HepG2 (cell line): ENCODE results near the gene HADHA. TPM values are rescaled to one million over a fixed set of nuclear protein-coding genes. Genes with fewer than 3 reads are reported as not detected.
A peak's percentile ranks its signal among the peaks of the same experiment; 100 is the strongest.

Source experiments
- ATAC-seq: fragments of 200-7000 bp; cut with Tn5 transposase; 3 replicates; pipeline ENCODE4 v1.9.1; 2020; ENCODE audit warnings: mild to moderate bottlenecking, moderate library complexity
- BruUV-seq: library from RNA; stranded (reverse); fragments of 400-500 nt; replicated peaks from 2 replicates; lab custom pipeline; 2021; lab: Mats Ljungman, UMichigan
- CTCF ChIA-PET: fragments of 300-600 bp; formaldehyde crosslinking; extraction: SDS; loops from one replicate; lab custom pipeline; 2021; ENCODE audit warnings: low total read pairs, inconsistent platforms, low intra/inter-chr PET ratio; lab: Yijun Ruan, JAX
- POLR2A ChIA-PET: fragments of 350-600 bp; sonication (Branson Sonifier 250); formaldehyde crosslinking; loops from one replicate; lab custom pipeline; 2020; ENCODE audit warnings: antibody characterized with exemption, inconsistent platforms; lab: Yijun Ruan, JAX
- DNase-seq: peaks from one replicate; pipeline ENCODE4 v3.0.0-alpha.2; 2015; ENCODE audit warnings: low spot score
- FAIRE-seq: peaks from 3 replicates; lab custom pipeline; 2011; peaks lifted over from hg19 to GRCh38; lab: Jason Lieb, UNC
- H2AFZ ChIP-seq: one replicate; pipeline ENCODE4 v1.6.1; 2011; ENCODE audit warnings: low read length, inconsistent platforms
- H3K27ac ChIP-seq: fragments of 300-600 bp; 3 replicates; pipeline ENCODE4 v1.8.0; 2011; ENCODE audit warnings: mixed run types, mild to moderate bottlenecking, mixed read lengths, low read length, inconsistent platforms; ENCODE audit not compliant: insufficient read depth; ENCODE audit errors: extremely low read length
- H3K27me3 ChIP-seq, 2 experiments: fragments of 200-600 bp in 1 of 2; 2 replicates in 1 of 2; 3 replicates in 1 of 2; pipeline versions ENCODE4 v1.6.0 to v1.8.0; 2011; ENCODE audit warnings: low read length in 2 of 2, mild to moderate bottlenecking in 2 of 2, moderate library complexity in 2 of 2, inconsistent platforms in 1 of 2; ENCODE audit not compliant: insufficient read depth in 2 of 2, control insufficient read depth in 1 of 2
- H3K36me3 ChIP-seq, 2 experiments: fragments of 200-600 bp in 1 of 2; replicated peaks in 1 of 2; 2 replicates in 1 of 2; 3 replicates in 1 of 2; pipeline versions ENCODE4 v1.5.1 to v1.8.0; 2011; ENCODE audit warnings: low read length in 2 of 2, inconsistent platforms in 1 of 2; ENCODE audit not compliant: insufficient read depth in 2 of 2, control insufficient read depth in 1 of 2
- H3K4me1 ChIP-seq: 2 replicates; pipeline ENCODE4 v1.5.1; 2012; ENCODE audit warnings: low read length, inconsistent platforms; ENCODE audit not compliant: insufficient read depth
- H3K4me2 ChIP-seq: 2 replicates; pipeline ENCODE4 v1.6.0; 2011; ENCODE audit warnings: low read depth, low read length, inconsistent platforms
- H3K4me3 ChIP-seq, 3 experiments: fragments of 200-600 bp in 1 of 3; sonication (generic), shearing (Covaris generic) in 1 of 3; replicated peaks in 1 of 3; 2 replicates each; pipeline ENCODE4 v1.5.1; 2011 to 2016; ENCODE audit warnings: low read length in 3 of 3, inconsistent platforms in 2 of 3, low read depth in 2 of 3, mild to moderate bottlenecking in 2 of 3, control low read depth in 1 of 3, mixed read lengths in 1 of 3; ENCODE audit not compliant: insufficient read depth in 1 of 3
- H3K79me2 ChIP-seq: one replicate; pipeline ENCODE4 v1.6.1; 2011; ENCODE audit warnings: low read length, inconsistent platforms; ENCODE audit not compliant: insufficient read depth
- H3K9ac ChIP-seq: 2 replicates; pipeline ENCODE4 v1.6.0; 2011; ENCODE audit warnings: mild to moderate bottlenecking, low read depth, low read length, inconsistent platforms; ENCODE audit not compliant: insufficient read depth
- H3K9me3 ChIP-seq: 2 replicates; pipeline ENCODE4 v1.5.1; 2012; ENCODE audit warnings: mild to moderate bottlenecking, low read length
- H4K20me1 ChIP-seq: 2 replicates; pipeline ENCODE4 v1.6.0; 2011; ENCODE audit warnings: inconsistent platforms, mild to moderate bottlenecking, low read length, moderate library complexity; ENCODE audit not compliant: insufficient read depth
- CEBPZ ChIP-seq: IDR thresholded peaks from 2 replicates; pipeline ENCODE4 v1.6.1; 2012; ENCODE audit warnings: low read length, improper control_type of control experiment
- GTF2F1 ChIP-seq: fragments of 150-350 bp; IDR thresholded peaks from 2 replicates; pipeline ENCODE4 v1.6.1; 2014; ENCODE audit warnings: low read length
- PHF21A ChIP-seq: sonication (generic); formaldehyde crosslinking; IDR thresholded peaks from 2 replicates; pipeline ENCODE4 v1.5.0; 2020; ENCODE audit warnings: mild to moderate bottlenecking, missing genetic modification reagents
- PREB ChIP-seq: sonication (generic); formaldehyde crosslinking; IDR thresholded peaks from 2 replicates; pipeline ENCODE4 v1.4.0; 2020; ENCODE audit warnings: missing genetic modification reagents
- TCF12 ChIP-seq, 2 experiments: fragments of 450-650 bp in 1 of 2; sonication (generic) in 1 of 2; formaldehyde crosslinking in 1 of 2; IDR thresholded peaks; 2 replicates each; pipeline versions ENCODE4 v1.6.1 to v1.8.0; 2017 to 2022; ENCODE audit warnings: antibody characterized with exemption in 1 of 2, mild to moderate bottlenecking in 1 of 2, missing genetic modification reagents in 1 of 2, moderate library complexity in 1 of 2
- TEF ChIP-seq: sonication (generic); formaldehyde crosslinking; IDR thresholded peaks from 2 replicates; pipeline ENCODE4 v1.5.0; 2020; ENCODE audit warnings: missing genetic modification reagents
- ZFP91 ChIP-seq: sonication (generic); formaldehyde crosslinking; IDR thresholded peaks from 2 replicates; pipeline ENCODE4 v1.9.0; 2022; ENCODE audit warnings: missing genetic modification reagents, mild to moderate bottlenecking, borderline replicate concordance
- ZNF121 ChIP-seq: sonication (generic); formaldehyde crosslinking; IDR thresholded peaks from 2 replicates; pipeline ENCODE4 v1.5.0; 2020; ENCODE audit warnings: mild to moderate bottlenecking, missing genetic modification reagents
- ZNF580 ChIP-seq: IDR thresholded peaks from 2 replicates; pipeline ENCODE4 v1.6.1; 2016; ENCODE audit warnings: low read depth, borderline replicate concordance
- ZNF678 ChIP-seq: sonication (generic); formaldehyde crosslinking; IDR thresholded peaks from 2 replicates; pipeline ENCODE4 v1.4.0; 2020; ENCODE audit warnings: mild to moderate bottlenecking, missing genetic modification reagents
- ZNF790 ChIP-seq: sonication (generic); formaldehyde crosslinking; IDR thresholded peaks from 2 replicates; pipeline ENCODE4 v1.8.0; 2022; ENCODE audit warnings: missing genetic modification reagents, mild to moderate bottlenecking, borderline replicate concordance
- WGBS: methylation state at CpG from one replicate; pipeline ENCODE4 v1.1.6; 2017; ENCODE audit warnings: low lambda C conversion rate; 5-methylcytosine and 5-hydroxymethylcytosine counted together
- in situ Hi-C: cut with HindIII; loops from 2 replicates; pipeline ENCODE4 v1.10.0; 2017; ENCODE audit warnings: low pct_unique_long_range_greater_than_20kb; ENCODE audit not compliant: extremely low pct_ligation_motif_present
- intact Hi-C: fragments of 100-400 bp; cut with micrococcal nuclease; formaldehyde crosslinking; loops from one replicate; pipeline ENCODE4 v1.10.0; 2022; ENCODE audit not compliant: unreplicated experiment
- polyA plus RNA-seq, 8 experiments: library from polyadenylated mRNA; depleted of rRNA in 3 of 8; stranded (reverse) in 7 of 8; unstranded in 1 of 8; fragments of >200 nt; fragmentation: Illumina TruSeq in 4 of 8; extraction: Trizol in 4 of 8; gene quantifications; 2 replicates each; pipeline versions ENCODE4 v1.2.1 to v1.2.3, GENCODE V29; 2011 to 2016; ENCODE audit warnings: low read depth in 4 of 8, missing spikeins in 1 of 8, mixed read lengths in 1 of 8; ENCODE audit not compliant: insufficient read depth in 1 of 8
- total RNA-seq, 5 experiments: library from RNA; depleted of rRNA; stranded (reverse); fragments of >200 nt; fragmentation: Illumina TruSeq; extraction: Trizol; gene quantifications; 2 replicates each; pipeline ENCODE4 v1.2.3, GENCODE V29; 2016; ENCODE audit warnings: low read depth in 1 of 5

The HADHA gene
- total and polyA plus RNA-seq, 2 of the 13 experiments (the other 11 are each of a cell fraction or from before 2014, with no cell fraction given) = 102 to 270 TPM

GRCh38 chr2:26215833-26216232, 28.6 kb downstream of the HADHA start:
- intact Hi-C loops (no loop called here), in situ Hi-C loops (no loop called here)
- no peak overlapping the region for H2AFZ ChIP-seq
- H3K79me2 ChIP-seq = no peaks in the 10 kb centered on the region
- H4K20me1 ChIP-seq = no peaks in the 10 kb centered on the region
- TF ChIP-seq TCF12 (IDR thresholded peaks at IDR 0.05) (no peak), TCF12 (CRISPR knock-in tag; IDR thresholded peaks at IDR 0.05) (no peak), ZNF121 (CRISPR knock-in tag) (peak; percentile 66; the same call in 1 of the 2 replicates), PHF21A (CRISPR knock-in tag) (no peak)
- no peak overlapping the region for H3K9ac ChIP-seq
- no peak overlapping the region for H3K4me3 ChIP-seq
- ATAC-seq (no peak), DNase-seq (no peak), FAIRE-seq (no peak)
- no peaks in the 10 kb centered on the region for H3K9me3 ChIP-seq
- no peak overlapping the region for H3K27ac ChIP-seq
- no peaks in the 10 kb centered on the region for H3K4me1 ChIP-seq
- no peak overlapping the region for H3K4me2 ChIP-seq
- no TSS peak for BruUV-seq
- no peaks in the 10 kb centered on the region for H3K27me3 ChIP-seq
- 100% methylated on average over 1 of the region's 1 CpG for WGBS
- POLR2A ChIA-PET = no interaction called here
- H3K36me3 ChIP-seq = peaks cover 21 to 87% of the 10 kb centered on the region in 2 experiments
- CTCF ChIA-PET = no interaction called here

GRCh38 chr2:26214759-26215158, 29.7 kb downstream of the HADHA start:
- ChIA-PET POLR2A (no interaction called here), CTCF (no interaction called here)
- H3K27ac ChIP-seq = no peak overlapping the region
- H3K9ac ChIP-seq = no peak overlapping the region
- in situ Hi-C loops (no loop called here), intact Hi-C loops (no loop called here)
- H3K4me1 ChIP-seq = no peaks in the 10 kb centered on the region
- no peaks in the 10 kb centered on the region for H4K20me1 ChIP-seq
- no peaks in the 10 kb centered on the region for H3K79me2 ChIP-seq
- no peak overlapping the region for H2AFZ ChIP-seq
- peaks cover 26 to 87% of the 10 kb centered on the region in 2 experiments for H3K36me3 ChIP-seq
- H3K4me3 ChIP-seq = no peak overlapping the region
- H3K27me3 ChIP-seq = no peaks in the 10 kb centered on the region
- ATAC-seq (no peak), DNase-seq (no peak), FAIRE-seq (no peak)
- no TSS peak for BruUV-seq
- no peak overlapping the region for H3K4me2 ChIP-seq
- 98% methylated on average over 1 of the region's 1 CpG for WGBS
- H3K9me3 ChIP-seq = no peaks in the 10 kb centered on the region
- no peak for TF ChIP-seq ZFP91
- TF ChIP-seq ZNF790 = no peak
- TF ChIP-seq TEF (CRISPR knock-in tag) = no peak
- TF ChIP-seq CEBPZ = no peak
- TF ChIP-seq GTF2F1 = no peak
- TF ChIP-seq ZNF580 = no peak
- TF ChIP-seq ZNF678 (CRISPR knock-in tag) = no peak
- TF ChIP-seq PREB (CRISPR knock-in tag) = no peak
